Stimulated activated CD4-positive, alpha-beta T cell treated with anti-CD3 and anti-CD28 coated beads, Interleukin-2, amount 100 ng/mL, for 4 hours (primary cell): ENCODE data around the gene OR10H2.
"Not testable (repeated sequence)": the region's sequence is repeated elsewhere in the genome, so short reads cannot be mapped to it uniquely, and the experiment has no call there.

Experiments
- DNase-seq: peaks from one replicate; pipeline ENCODE4 v3.0.0-alpha.2; 2020; ENCODE audit warnings: low read depth

The OR10H2 gene

DNA sequence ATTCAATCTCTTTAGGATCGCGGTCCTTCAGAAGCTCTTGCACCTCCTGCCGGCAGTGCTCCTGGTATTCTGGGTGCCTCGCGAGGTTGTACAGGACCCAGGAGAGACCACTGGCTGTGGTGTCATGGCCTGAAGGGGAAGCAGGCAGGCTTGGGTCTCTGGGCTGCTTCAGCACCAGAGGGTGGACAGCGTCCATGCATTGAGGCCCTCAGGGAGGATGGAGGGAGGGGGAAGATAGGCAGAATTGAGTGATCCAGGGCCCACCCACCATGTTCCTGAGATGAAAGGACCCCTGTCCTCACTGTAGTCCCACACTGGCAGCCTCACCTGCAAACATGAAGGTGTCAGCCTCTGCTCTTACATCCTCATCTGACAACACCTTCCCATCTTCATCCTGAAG lies 41.8 kb downstream of the OR10H2 start:
- no peak for DNase-seq

DNA sequence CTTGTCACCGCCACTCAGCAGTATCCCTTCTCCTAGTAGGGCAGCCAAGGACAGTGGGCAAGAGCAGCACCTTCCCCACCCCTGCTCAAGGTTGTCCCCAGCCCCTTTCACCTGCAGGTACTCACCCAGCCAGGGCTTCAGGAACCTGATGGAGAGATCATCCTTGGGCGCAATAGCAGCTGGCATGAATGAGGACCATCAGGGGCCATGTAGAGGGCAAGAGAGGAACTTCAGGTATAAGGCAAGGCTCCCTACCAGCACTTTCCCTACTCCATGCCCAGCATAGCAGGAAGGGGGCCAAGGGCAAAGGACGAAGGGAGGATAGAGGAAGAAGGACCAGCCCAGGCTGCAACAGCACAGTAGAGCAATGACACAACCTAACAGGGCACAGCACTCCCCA lies 46.3 kb downstream of the OR10H2 start:
- DNase-seq = not testable (repeated sequence)

- no peak for DNase-seq
Measured at GRCh38 chr19:15775249-15775648, 47.4 kb downstream of the OR10H2 start.

DNA sequence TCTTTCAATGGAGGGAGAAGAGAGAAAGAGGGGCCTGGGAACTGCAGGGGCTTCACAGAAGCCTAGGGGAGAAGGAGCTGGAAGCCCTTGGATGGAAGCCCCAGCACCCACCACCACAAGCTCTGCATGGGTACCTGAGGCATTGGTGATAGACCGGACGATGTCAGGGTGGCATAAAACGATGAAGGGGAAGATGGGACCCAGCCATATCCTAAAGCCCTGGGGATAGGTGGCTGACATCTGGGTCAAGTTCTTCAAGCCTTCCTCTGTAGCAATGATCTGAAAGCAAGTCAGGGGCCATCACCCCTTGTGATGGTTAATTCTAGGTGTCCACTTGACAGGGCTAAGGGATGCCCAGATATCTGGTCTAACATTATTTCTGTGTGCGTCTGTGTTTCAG lies 48.4 kb downstream of the OR10H2 start:
- no peak for DNase-seq

- no peak for DNase-seq
Measured at GRCh38 chr19:15776991-15777970, 49.5 kb downstream of the OR10H2 start.
